WTC11 (cell line): Measurements from ENCODE around the gene FGF14. TPM values are rescaled to one million over a fixed set of nuclear protein-coding genes. Genes with fewer than 3 reads are reported as not detected.

Source experiments
- ATAC-seq: fragments of 200-7000 bp; cut with Tn5 transposase; 2 replicates; pipeline ENCODE4 v1.10.0; 2021; ENCODE audit warnings: mild to moderate bottlenecking, moderate library complexity
- CTCF ChIA-PET: fragments of 300-600 bp; sonication (Branson Sonifier 250); formaldehyde crosslinking; loops from one replicate; lab custom pipeline; 2021; ENCODE audit warnings: antibody characterized with exemption; lab: Charles Lee
- POLR2A ChIA-PET: fragments of 350-600 bp; sonication (Branson Sonifier 250); formaldehyde crosslinking; loops from one replicate; lab custom pipeline; 2021; ENCODE audit warnings: antibody characterized with exemption; lab: Charles Lee
- DNase-seq: peaks from one replicate; pipeline ENCODE4 v3.0.0; 2021; ENCODE audit warnings: low spot score
- H3K27ac Mint-ChIP-seq: 2 replicates; pipeline ENCODE4 v1.8.0; 2021; ENCODE audit warnings: mixed read lengths
- H3K27me3 Mint-ChIP-seq: 2 replicates; pipeline ENCODE4 v1.8.0; 2021; ENCODE audit warnings: low read depth, mild to moderate bottlenecking, moderate library complexity, mixed read lengths
- H3K36me3 Mint-ChIP-seq: 2 replicates; pipeline ENCODE4 v1.8.0; 2021; ENCODE audit warnings: mixed read lengths
- H3K4me1 Mint-ChIP-seq: 2 replicates; pipeline ENCODE4 v1.8.0; 2022; ENCODE audit warnings: mixed read lengths
- H3K4me3 Mint-ChIP-seq: 2 replicates; pipeline ENCODE4 v1.8.0; 2021; ENCODE audit warnings: mild to moderate bottlenecking, moderate library complexity, mixed read lengths
- H3K9me3 Mint-ChIP-seq: 2 replicates; pipeline ENCODE4 v1.8.0; 2021; ENCODE audit warnings: mixed read lengths
- ATF2 ChIP-seq: sonication (generic); formaldehyde crosslinking; IDR thresholded peaks from 2 replicates; pipeline ENCODE4 v1.8.1; 2022; ENCODE audit warnings: low read depth, missing genetic modification reagents, borderline replicate concordance
- ATF3 ChIP-seq: sonication (generic); formaldehyde crosslinking; conservative IDR thresholded peaks from 2 replicates; pipeline ENCODE4 v1.8.1; 2022; ENCODE audit warnings: mild to moderate bottlenecking, missing genetic modification reagents
- ATF6 ChIP-seq: sonication (generic); formaldehyde crosslinking; IDR thresholded peaks from 2 replicates; pipeline ENCODE4 v1.8.1; 2023; ENCODE audit warnings: mild to moderate bottlenecking, missing genetic modification reagents
- CDX4 ChIP-seq: fragments of 250-450 bp; sonication (Bioruptor Pico); IDR thresholded peaks from 2 replicates; pipeline ENCODE4 v1.9.0; 2021; ENCODE audit warnings: moderate library complexity, mild to moderate bottlenecking, inconsistent platforms, borderline replicate concordance
- E2F1 ChIP-seq: sonication (generic); formaldehyde crosslinking; IDR thresholded peaks from 2 replicates; pipeline ENCODE4 v1.8.0; 2022; ENCODE audit warnings: mild to moderate bottlenecking, missing genetic modification reagents
- E2F5 ChIP-seq: sonication (generic); formaldehyde crosslinking; IDR thresholded peaks from 2 replicates; pipeline ENCODE4 v1.8.1; 2022; ENCODE audit warnings: mild to moderate bottlenecking, moderate library complexity, missing genetic modification reagents
- FOXJ3 ChIP-seq: sonication (generic); formaldehyde crosslinking; IDR thresholded peaks from 2 replicates; pipeline ENCODE4 v1.9.0; 2021; ENCODE audit warnings: missing genetic modification reagents, mild to moderate bottlenecking, borderline replicate concordance
- GABPB1 ChIP-seq: sonication (generic); formaldehyde crosslinking; IDR thresholded peaks from 2 replicates; pipeline ENCODE4 v1.8.1; 2023; ENCODE audit warnings: mild to moderate bottlenecking, missing genetic modification reagents
- GRHL2 ChIP-seq: fragments of 250-450 bp; sonication (Bioruptor Pico); IDR thresholded peaks from 2 replicates; pipeline ENCODE4 v1.8.0; 2022; ENCODE audit warnings: mild to moderate bottlenecking, moderate library complexity; ENCODE audit not compliant: insufficient replicate concordance, severe bottlenecking
- GTF2I ChIP-seq: fragments of 250-450 bp; sonication (Bioruptor Pico); conservative IDR thresholded peaks from 2 replicates; pipeline ENCODE4 v1.4.0; 2021; ENCODE audit warnings: mild to moderate bottlenecking
- HMGA2 ChIP-seq: fragments of 250-450 bp; sonication (Bioruptor Pico); IDR thresholded peaks from 2 replicates; pipeline ENCODE4 v1.4.0; 2021; ENCODE audit warnings: mild to moderate bottlenecking, moderate library complexity
- RORB ChIP-seq: fragments of 250-450 bp; sonication (Bioruptor Pico); IDR thresholded peaks from 2 replicates; pipeline ENCODE4 v1.9.0; 2021; ENCODE audit warnings: mild to moderate bottlenecking
- TCF7 ChIP-seq: sonication (generic); formaldehyde crosslinking; IDR thresholded peaks from 2 replicates; pipeline ENCODE4 v1.8.0; 2022; ENCODE audit warnings: mild to moderate bottlenecking, low read depth, missing genetic modification reagents, moderate library complexity
- ZBTB21 ChIP-seq: sonication (generic); formaldehyde crosslinking; IDR thresholded peaks from 2 replicates; pipeline ENCODE4 v1.8.1; 2023; ENCODE audit warnings: mild to moderate bottlenecking, missing genetic modification reagents, borderline replicate concordance
- ZBTB43 ChIP-seq: sonication (generic); formaldehyde crosslinking; IDR thresholded peaks from 2 replicates; pipeline ENCODE4 v1.8.1; 2023; ENCODE audit warnings: mild to moderate bottlenecking, missing genetic modification reagents
- ZNF512 ChIP-seq: sonication (generic); formaldehyde crosslinking; IDR thresholded peaks from 2 replicates; pipeline ENCODE4 v1.8.1; 2022; ENCODE audit warnings: missing genetic modification reagents, borderline replicate concordance
- total RNA-seq: library from RNA; stranded (reverse); gene quantifications from 3 replicates; pipeline ENCODE4 v1.2.3, GENCODE V29; 2021
- TF ChIP-seq, protein P1 (sequence below): fragments of 250-450 bp; sonication (Bioruptor Pico); conservative IDR thresholded peaks from 2 replicates; pipeline ENCODE4 v1.9.0; 2021; ENCODE audit warnings: mild to moderate bottlenecking
- TF ChIP-seq, protein P2 (sequence below): sonication (generic); formaldehyde crosslinking; IDR thresholded peaks from 2 replicates; pipeline ENCODE4 v1.8.0; 2022; ENCODE audit warnings: mild to moderate bottlenecking, missing genetic modification reagents
- TF ChIP-seq, protein P3 (sequence below): sonication (generic); formaldehyde crosslinking; IDR thresholded peaks from 2 replicates; pipeline ENCODE4 v1.8.1; 2023; ENCODE audit warnings: mild to moderate bottlenecking, missing genetic modification reagents, moderate library complexity

The FGF14 gene
- total RNA-seq, 1 experiment from 2014 or later: 0.28 TPM

DNA sequence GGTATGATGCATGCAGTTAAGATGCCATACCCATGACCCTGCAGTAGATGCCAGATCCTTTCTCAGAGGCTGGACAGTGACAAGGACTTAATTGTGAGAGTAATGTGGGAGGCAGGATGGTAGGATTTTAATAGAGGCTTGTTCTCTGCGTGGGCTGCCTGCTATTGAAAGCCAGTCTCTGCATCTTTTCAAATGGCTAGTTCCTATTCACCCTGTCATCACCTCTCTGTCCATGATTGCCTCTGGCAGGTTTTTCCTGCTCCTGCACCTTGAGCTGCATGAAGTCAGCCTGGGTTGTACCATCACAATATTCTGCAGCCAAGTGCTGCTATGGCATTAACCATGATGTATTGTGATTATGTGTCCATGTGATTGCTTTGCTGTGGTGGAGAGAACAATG, 508.8 kb downstream of the FGF14 start:
- no peak for ATAC-seq
- no peak overlapping the region for H3K4me3 Mint-ChIP-seq
- ChIA-PET POLR2A (no interaction called here), CTCF (no interaction called here)
- H3K27me3 Mint-ChIP-seq: no peaks in the 10 kb centered on the region
- no peaks in the 10 kb centered on the region for H3K36me3 Mint-ChIP-seq
- peaks cover 4% of the 10 kb centered on the region for H3K4me1 Mint-ChIP-seq
- TF ChIP-seq HMGA2 (CRISPR knock-in tag) (no peak), GTF2I (no peak), ATF3 (CRISPR knock-in tag) (no peak), ZBTB21 (CRISPR knock-in tag) (no peak), E2F1 (CRISPR knock-in tag) (no peak)
- TF ChIP-seq, protein P1, sequence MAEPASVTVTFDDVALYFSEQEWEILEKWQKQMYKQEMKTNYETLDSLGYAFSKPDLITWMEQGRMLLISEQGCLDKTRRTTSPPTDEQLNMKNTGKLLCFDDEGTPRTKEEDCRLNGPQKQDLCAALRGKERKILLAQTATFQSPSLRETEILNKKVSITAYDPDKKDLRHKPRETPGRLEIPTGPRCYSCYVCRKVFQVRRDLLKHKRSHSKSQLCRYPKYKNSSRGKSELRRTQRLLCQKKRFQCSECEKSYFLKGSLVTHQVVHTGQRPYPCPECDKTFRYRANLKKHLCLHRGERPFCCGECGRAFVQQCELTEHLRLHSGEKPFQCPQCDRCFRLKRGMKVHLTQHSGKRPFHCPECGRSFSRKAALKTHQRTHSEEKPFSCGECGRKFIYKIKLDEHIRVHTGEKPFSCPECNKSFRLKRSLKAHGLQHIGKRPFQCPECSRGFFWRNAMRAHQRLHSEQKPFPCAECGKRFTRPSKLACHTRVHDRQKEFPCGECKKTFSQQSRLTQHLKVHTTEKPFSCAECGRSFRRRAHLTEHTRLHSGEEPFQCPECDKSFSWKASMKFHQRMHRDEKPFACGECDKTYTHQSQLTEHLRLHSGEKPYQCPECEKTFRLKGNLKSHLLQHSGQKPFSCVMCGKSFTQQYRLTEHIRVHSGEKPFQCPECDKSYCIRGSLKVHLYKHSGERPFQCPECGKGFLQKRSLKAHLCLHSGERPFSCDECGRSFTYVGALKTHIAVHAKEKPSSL: no peak
- H3K9me3 Mint-ChIP-seq: no peaks in the 10 kb centered on the region
- no peak overlapping the region for H3K27ac Mint-ChIP-seq
- no peak for DNase-seq

- Mint-ChIP-seq H3K4me3 (no peak overlapping the region), H3K27me3 (no peaks in the 10 kb centered on the region), H3K36me3 (no peaks in the 10 kb centered on the region), H3K27ac (no peak overlapping the region), H3K4me1 (peaks cover 4% of the 10 kb centered on the region), H3K9me3 (no peaks in the 10 kb centered on the region)
- DNase-seq: no peak
- ATAC-seq: no peak
- ChIA-PET POLR2A (interaction anchor here (0.5 kb wide), 1 partner anchor 109 kb away, joined by 3 read pairs; no protein-coding TSS in a partner anchor), CTCF (interaction anchor here (0.6 to 0.8 kb wide), 2 partner anchors 9 to 12 kb away, joined by 3 read pairs; no protein-coding TSS in a partner anchor)
- TF ChIP-seq CDX4 (CRISPR knock-in tag) (no peak), ZNF512 (CRISPR knock-in tag) (no peak), ATF2 (CRISPR knock-in tag) (no peak), FOXJ3 (CRISPR knock-in tag) (no peak), ATF6 (CRISPR knock-in tag) (no peak), ZBTB43 (CRISPR knock-in tag) (no peak), E2F5 (no peak), GABPB1 (no peak), E2F1 (CRISPR knock-in tag) (no peak), RORB (CRISPR knock-in tag) (no peak), TCF7 (CRISPR knock-in tag) (no peak), GRHL2 (CRISPR knock-in tag) (no peak), HMGA2 (CRISPR knock-in tag) (no peak)
- TF ChIP-seq, protein P2, sequence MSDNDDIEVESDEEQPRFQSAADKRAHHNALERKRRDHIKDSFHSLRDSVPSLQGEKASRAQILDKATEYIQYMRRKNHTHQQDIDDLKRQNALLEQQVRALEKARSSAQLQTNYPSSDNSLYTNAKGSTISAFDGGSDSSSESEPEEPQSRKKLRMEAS (CRISPR knock-in tag): no peak
- TF ChIP-seq, protein P3, sequence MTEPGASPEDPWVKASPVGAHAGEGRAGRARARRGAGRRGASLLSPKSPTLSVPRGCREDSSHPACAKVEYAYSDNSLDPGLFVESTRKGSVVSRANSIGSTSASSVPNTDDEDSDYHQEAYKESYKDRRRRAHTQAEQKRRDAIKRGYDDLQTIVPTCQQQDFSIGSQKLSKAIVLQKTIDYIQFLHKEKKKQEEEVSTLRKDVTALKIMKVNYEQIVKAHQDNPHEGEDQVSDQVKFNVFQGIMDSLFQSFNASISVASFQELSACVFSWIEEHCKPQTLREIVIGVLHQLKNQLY (CRISPR knock-in tag): no peak
Observed at GRCh38 chr13:101892296-101892695, 509.6 kb downstream of the FGF14 start.
